ENCODE results near the gene DLG1.

- TF ChIP-seq CTCF (IDR thresholded peaks at IDR 0.05; ENCODE audit: poor library complexity) (no peak), EZH2phosphoT487 (IDR thresholded peaks at IDR 0.05; ENCODE audit: low read depth, severe bottlenecking, unreplicated experiment) (no peak), EZH2 (IDR thresholded peaks at IDR 0.05; ENCODE audit: borderline replicate concordance) (no peak)
Measured at GRCh38 chr3:197178998-197179397, 119.4 kb downstream of the DLG1 start.
